HEK293 (cell line): Measurements from ENCODE around the gene PCGF1.

Experiments used
- CTCF ChIA-PET: fragments of 350-600 bp; formaldehyde crosslinking; extraction: SDS; loops from one replicate; lab custom pipeline; 2021; ENCODE audit warnings: antibody characterized with exemption; lab: Yijun Ruan, JAX
- POLR2A ChIA-PET: fragments of 300-600 bp; formaldehyde crosslinking; extraction: SDS; loops from one replicate; lab custom pipeline; 2020; ENCODE audit warnings: antibody characterized with exemption, inconsistent platforms; lab: Yijun Ruan, JAX
- H3K27ac ChIP-seq: fragments of 200-500 bp; sonication (Bioruptor generic); 2 replicates; pipeline ENCODE4 v1.5.1; 2014; ENCODE audit warnings: low read depth, low read length, control low read depth, inconsistent platforms; ENCODE audit errors: extremely low read depth
- H3K36me3 ChIP-seq, 2 experiments: fragments of 200-500 bp in 1 of 2; sonication (Bioruptor generic) in 1 of 2; 1 replicate in 1 of 2; 2 replicates in 1 of 2; pipeline ENCODE4 v1.5.1; 2014 to 2017; ENCODE audit warnings: inconsistent platforms in 2 of 2, low read length in 2 of 2; ENCODE audit not compliant: control insufficient read depth in 2 of 2, insufficient read depth in 1 of 2
- H3K4me1 ChIP-seq: fragments of 200-500 bp; sonication (Bioruptor generic); 2 replicates; pipeline ENCODE4 v1.5.1; 2014; ENCODE audit warnings: mild to moderate bottlenecking, low read length, inconsistent platforms; ENCODE audit not compliant: control insufficient read depth, insufficient read depth
- H3K4me3 ChIP-seq: 2 replicates; pipeline ENCODE4 v1.5.1; 2011; ENCODE audit warnings: low read depth, mild to moderate bottlenecking, control low read depth, low read length, moderate library complexity
- H3K9me3 ChIP-seq: fragments of 200-500 bp; sonication (Bioruptor generic); 2 replicates; pipeline ENCODE4 v1.5.1; 2014; ENCODE audit warnings: low read depth, low read length, inconsistent platforms; ENCODE audit not compliant: control insufficient read depth, insufficient read depth
- HOXA7 ChIP-seq: sonication (generic); formaldehyde crosslinking; IDR thresholded peaks from 2 replicates; pipeline ENCODE4 v1.8.1; 2022; ENCODE audit warnings: missing genetic modification reagents, borderline replicate concordance
- KLF1 ChIP-seq: fragments of 450-650 bp; formaldehyde crosslinking; IDR thresholded peaks from 2 replicates; pipeline ENCODE4 v1.5.1; 2016; ENCODE audit warnings: missing biosample characterization, missing genetic modification characterization
- SCRT1 ChIP-seq: fragments of 450-650 bp; formaldehyde crosslinking; IDR thresholded peaks from 2 replicates; pipeline ENCODE4 v1.5.1; 2016; ENCODE audit warnings: missing biosample characterization, missing genetic modification characterization, borderline replicate concordance
- SCRT2 ChIP-seq: fragments of 450-650 bp; formaldehyde crosslinking; IDR thresholded peaks from 2 replicates; pipeline ENCODE4 v1.5.1; 2016; ENCODE audit warnings: missing biosample characterization, missing genetic modification characterization
- SP2 ChIP-seq: fragments of 450-650 bp; formaldehyde crosslinking; IDR thresholded peaks from 2 replicates; pipeline ENCODE4 v1.5.1; 2016; ENCODE audit warnings: missing biosample characterization, missing genetic modification characterization
- YY1 ChIP-seq: fragments of 450-650 bp; formaldehyde crosslinking; IDR thresholded peaks from 2 replicates; pipeline ENCODE4 v1.5.1; 2018; ENCODE audit warnings: missing biosample characterization, missing genetic modification characterization
- ZBTB7A ChIP-seq: fragments of 450-650 bp; formaldehyde crosslinking; IDR thresholded peaks from 2 replicates; pipeline ENCODE4 v1.5.1; 2016; ENCODE audit warnings: low read depth, missing biosample characterization, missing genetic modification characterization
- ZNF140 ChIP-seq: fragments of 450-650 bp; formaldehyde crosslinking; IDR thresholded peaks from 2 replicates; pipeline ENCODE4 v1.5.1; 2016; ENCODE audit warnings: missing biosample characterization, missing genetic modification characterization
- ZNF274 ChIP-seq, 2 experiments: fragments of 200-500 bp in 1 of 2; fragments of 450-650 bp in 1 of 2; sonication (Bioruptor generic) in 1 of 2; formaldehyde crosslinking in 1 of 2; IDR thresholded peaks; 2 replicates each; pipeline versions ENCODE4 v1.5.1 to v1.6.1; 2014 to 2016; ENCODE audit warnings: borderline replicate concordance in 1 of 2, inconsistent platforms in 1 of 2, low read length in 1 of 2, missing biosample characterization in 1 of 2, missing genetic modification characterization in 1 of 2
- ZNF335 ChIP-seq: fragments of 450-650 bp; formaldehyde crosslinking; conservative IDR thresholded peaks from 2 replicates; pipeline ENCODE4 v1.5.1; 2016; ENCODE audit warnings: missing biosample characterization, missing genetic modification characterization
- ZNF529 ChIP-seq: fragments of 450-650 bp; formaldehyde crosslinking; IDR thresholded peaks from 2 replicates; pipeline ENCODE4 v1.5.1; 2017; ENCODE audit warnings: missing genetic modification characterization, missing biosample characterization; ENCODE audit not compliant: insufficient replicate concordance
- ZNF558 ChIP-seq: fragments of 450-650 bp; formaldehyde crosslinking; IDR thresholded peaks from 2 replicates; pipeline ENCODE4 v1.5.1; 2016; ENCODE audit warnings: missing biosample characterization, missing genetic modification characterization
- TF ChIP-seq, protein P1 (sequence below): fragments of 450-650 bp; formaldehyde crosslinking; conservative IDR thresholded peaks from 2 replicates; pipeline ENCODE4 v1.5.1; 2016; ENCODE audit warnings: low read depth, missing biosample characterization, missing genetic modification characterization
- TF ChIP-seq, protein P2 (sequence below): fragments of 450-650 bp; formaldehyde crosslinking; IDR thresholded peaks from 2 replicates; pipeline ENCODE4 v1.5.1; 2017; ENCODE audit warnings: missing biosample characterization, missing genetic modification characterization
- TF ChIP-seq, protein P3 (sequence below): fragments of 450-650 bp; formaldehyde crosslinking; IDR thresholded peaks from 2 replicates; pipeline ENCODE4 v1.5.1; 2016; ENCODE audit warnings: missing biosample characterization, missing genetic modification characterization
- TF ChIP-seq, protein P4 (sequence below): fragments of 450-650 bp; formaldehyde crosslinking; IDR thresholded peaks from 2 replicates; pipeline ENCODE4 v1.5.1; 2017; ENCODE audit warnings: missing biosample characterization, missing genetic modification characterization

The PCGF1 gene

DNA sequence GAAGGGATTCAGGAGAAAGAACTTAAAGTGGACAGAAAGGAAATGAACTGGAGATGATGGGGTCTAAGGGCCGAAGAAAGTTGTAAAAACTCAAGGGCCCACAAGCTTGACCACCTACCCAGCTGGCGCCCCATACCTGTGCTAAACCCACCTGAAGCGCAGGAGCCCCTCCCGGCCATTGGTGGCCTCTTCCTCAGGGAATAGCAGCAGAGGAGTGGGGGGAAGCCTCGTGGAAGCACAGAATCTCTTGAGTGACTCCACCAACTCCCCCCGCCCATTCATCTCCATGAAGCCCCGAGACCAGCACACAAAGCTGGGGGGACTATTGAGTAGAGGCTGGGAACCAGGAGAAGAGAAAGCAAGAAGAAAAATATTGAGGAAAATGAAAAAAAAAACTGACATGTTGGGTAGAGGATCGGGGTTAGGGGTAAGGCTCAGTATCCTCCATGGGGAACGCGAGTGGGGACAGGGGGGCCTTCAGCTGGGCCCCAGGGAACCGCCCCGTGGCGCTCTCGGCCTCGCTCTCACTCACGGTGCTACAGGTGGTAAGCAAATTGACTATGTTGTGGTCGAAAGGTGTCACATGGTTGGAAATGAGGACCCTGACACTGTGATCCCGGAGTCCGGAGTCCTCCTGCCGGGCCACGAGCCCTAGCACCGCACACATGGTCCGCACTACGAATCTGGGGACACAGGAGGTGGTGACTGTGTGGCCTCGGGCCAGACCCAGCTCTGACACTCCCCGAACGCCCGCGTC is 21.3 kb upstream of the PCGF1 start (continued):
- TF ChIP-seq, protein P1, sequence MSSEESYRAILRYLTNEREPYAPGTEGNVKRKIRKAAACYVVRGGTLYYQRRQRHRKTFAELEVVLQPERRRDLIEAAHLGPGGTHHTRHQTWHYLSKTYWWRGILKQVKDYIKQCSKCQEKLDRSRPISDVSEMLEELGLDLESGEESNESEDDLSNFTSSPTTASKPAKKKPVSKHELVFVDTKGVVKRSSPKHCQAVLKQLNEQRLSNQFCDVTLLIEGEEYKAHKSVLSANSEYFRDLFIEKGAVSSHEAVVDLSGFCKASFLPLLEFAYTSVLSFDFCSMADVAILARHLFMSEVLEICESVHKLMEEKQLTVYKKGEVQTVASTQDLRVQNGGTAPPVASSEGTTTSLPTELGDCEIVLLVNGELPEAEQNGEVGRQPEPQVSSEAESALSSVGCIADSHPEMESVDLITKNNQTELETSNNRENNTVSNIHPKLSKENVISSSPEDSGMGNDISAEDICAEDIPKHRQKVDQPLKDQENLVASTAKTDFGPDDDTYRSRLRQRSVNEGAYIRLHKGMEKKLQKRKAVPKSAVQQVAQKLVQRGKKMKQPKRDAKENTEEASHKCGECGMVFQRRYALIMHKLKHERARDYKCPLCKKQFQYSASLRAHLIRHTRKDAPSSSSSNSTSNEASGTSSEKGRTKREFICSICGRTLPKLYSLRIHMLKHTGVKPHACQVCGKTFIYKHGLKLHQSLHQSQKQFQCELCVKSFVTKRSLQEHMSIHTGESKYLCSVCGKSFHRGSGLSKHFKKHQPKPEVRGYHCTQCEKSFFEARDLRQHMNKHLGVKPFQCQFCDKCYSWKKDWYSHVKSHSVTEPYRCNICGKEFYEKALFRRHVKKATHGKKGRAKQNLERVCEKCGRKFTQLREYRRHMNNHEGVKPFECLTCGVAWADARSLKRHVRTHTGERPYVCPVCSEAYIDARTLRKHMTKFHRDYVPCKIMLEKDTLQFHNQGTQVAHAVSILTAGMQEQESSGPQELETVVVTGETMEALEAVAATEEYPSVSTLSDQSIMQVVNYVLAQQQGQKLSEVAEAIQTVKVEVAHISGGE (tag by site-specific recombination) = no peak
- TF ChIP-seq ZNF274 (IDR thresholded peaks at IDR 0.05; ENCODE audit: low read length) (no peak), ZNF274 (tag by site-specific recombination; IDR thresholded peaks at IDR 0.05; ENCODE audit: borderline replicate concordance) (no peak), ZBTB7A (tag by site-specific recombination) (0 out of 2 replicates have a peak, but pooled peaks have one; percentile 20), YY1 (no peak), KLF1 (no peak), ZNF335 (no peak)
- TF ChIP-seq, protein P2, sequence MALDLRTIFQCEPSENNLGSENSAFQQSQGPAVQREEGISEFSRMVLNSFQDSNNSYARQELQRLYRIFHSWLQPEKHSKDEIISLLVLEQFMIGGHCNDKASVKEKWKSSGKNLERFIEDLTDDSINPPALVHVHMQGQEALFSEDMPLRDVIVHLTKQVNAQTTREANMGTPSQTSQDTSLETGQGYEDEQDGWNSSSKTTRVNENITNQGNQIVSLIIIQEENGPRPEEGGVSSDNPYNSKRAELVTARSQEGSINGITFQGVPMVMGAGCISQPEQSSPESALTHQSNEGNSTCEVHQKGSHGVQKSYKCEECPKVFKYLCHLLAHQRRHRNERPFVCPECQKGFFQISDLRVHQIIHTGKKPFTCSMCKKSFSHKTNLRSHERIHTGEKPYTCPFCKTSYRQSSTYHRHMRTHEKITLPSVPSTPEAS = no peak

DNA sequence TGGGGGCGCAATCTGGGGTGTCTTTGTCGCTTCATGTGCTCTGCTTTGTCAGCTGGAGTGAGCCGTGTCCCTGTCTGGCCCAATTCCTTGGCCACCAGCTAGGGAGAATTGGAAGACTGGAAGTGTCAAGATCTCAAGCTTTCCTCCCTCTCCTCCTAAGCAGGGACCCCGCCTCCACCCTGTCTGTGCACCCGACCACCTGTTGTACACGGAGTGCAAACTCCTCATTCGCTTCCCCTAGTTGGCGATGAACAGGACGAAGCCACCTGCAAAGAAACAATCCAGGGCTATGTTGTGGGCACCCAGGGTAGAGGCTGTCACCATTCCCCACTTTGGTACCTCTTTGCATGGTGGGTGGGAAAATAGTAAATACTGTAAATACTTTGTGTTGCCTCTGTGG is 20.2 kb upstream of the PCGF1 start:
- TF ChIP-seq SCRT2 (tag by site-specific recombination) (peak; percentile 78), SP2 (tag by site-specific recombination) (no peak), ZNF529 (tag by site-specific recombination) (no peak), ZNF558 (tag by site-specific recombination) (no peak), SCRT1 (tag by site-specific recombination) (peak; percentile 31; the same call in 1 of the 2 replicates), ZNF140 (tag by site-specific recombination) (no peak), HOXA7 (CRISPR knock-in tag) (no peak)
- TF ChIP-seq, protein P3, sequence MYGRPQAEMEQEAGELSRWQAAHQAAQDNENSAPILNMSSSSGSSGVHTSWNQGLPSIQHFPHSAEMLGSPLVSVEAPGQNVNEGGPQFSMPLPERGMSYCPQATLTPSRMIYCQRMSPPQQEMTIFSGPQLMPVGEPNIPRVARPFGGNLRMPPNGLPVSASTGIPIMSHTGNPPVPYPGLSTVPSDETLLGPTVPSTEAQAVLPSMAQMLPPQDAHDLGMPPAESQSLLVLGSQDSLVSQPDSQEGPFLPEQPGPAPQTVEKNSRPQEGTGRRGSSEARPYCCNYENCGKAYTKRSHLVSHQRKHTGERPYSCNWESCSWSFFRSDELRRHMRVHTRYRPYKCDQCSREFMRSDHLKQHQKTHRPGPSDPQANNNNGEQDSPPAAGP (tag by site-specific recombination) = no peak
- TF ChIP-seq, protein P4, sequence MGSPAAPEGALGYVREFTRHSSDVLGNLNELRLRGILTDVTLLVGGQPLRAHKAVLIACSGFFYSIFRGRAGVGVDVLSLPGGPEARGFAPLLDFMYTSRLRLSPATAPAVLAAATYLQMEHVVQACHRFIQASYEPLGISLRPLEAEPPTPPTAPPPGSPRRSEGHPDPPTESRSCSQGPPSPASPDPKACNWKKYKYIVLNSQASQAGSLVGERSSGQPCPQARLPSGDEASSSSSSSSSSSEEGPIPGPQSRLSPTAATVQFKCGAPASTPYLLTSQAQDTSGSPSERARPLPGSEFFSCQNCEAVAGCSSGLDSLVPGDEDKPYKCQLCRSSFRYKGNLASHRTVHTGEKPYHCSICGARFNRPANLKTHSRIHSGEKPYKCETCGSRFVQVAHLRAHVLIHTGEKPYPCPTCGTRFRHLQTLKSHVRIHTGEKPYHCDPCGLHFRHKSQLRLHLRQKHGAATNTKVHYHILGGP (tag by site-specific recombination) = no peak
- POLR2A ChIA-PET = interaction anchor here (1.9 to 2.5 kb wide), 2 partner anchors 21 to 24 kb away, joined by 5 to 12 read pairs; no protein-coding TSS in a partner anchor
- Histone ChIP-seq H3K27ac (no peak overlapping the region), H3K9me3 (no peaks in the 10 kb centered on the region), H3K4me1 (no peaks in the 10 kb centered on the region; the same call in 1 of the 2 replicates), H3K4me3 (no peak overlapping the region), H3K36me3 (peaks cover 7 to 56% of the 10 kb centered on the region in 2 experiments; a peak in 1 of 3 replicates)
- CTCF ChIA-PET = no interaction called here
